ENCODE results near the gene LDLRAD4.

- TF ChIP-seq, protein P1, sequence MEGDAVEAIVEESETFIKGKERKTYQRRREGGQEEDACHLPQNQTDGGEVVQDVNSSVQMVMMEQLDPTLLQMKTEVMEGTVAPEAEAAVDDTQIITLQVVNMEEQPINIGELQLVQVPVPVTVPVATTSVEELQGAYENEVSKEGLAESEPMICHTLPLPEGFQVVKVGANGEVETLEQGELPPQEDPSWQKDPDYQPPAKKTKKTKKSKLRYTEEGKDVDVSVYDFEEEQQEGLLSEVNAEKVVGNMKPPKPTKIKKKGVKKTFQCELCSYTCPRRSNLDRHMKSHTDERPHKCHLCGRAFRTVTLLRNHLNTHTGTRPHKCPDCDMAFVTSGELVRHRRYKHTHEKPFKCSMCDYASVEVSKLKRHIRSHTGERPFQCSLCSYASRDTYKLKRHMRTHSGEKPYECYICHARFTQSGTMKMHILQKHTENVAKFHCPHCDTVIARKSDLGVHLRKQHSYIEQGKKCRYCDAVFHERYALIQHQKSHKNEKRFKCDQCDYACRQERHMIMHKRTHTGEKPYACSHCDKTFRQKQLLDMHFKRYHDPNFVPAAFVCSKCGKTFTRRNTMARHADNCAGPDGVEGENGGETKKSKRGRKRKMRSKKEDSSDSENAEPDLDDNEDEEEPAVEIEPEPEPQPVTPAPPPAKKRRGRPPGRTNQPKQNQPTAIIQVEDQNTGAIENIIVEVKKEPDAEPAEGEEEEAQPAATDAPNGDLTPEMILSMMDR (IDR thresholded peaks at IDR 0.05) = no peak
- TF ChIP-seq POLR2A (IDR thresholded peaks at IDR 0.05) (no peak), EP300 (IDR thresholded peaks at IDR 0.05) (no peak)
These were observed 454.1 kb downstream of the LDLRAD4 start for GRCh38 chr18:13672657-13673056.

Data from tibial nerve (tissue), 4 donors.